Prostate gland (tissue), 2 donors: ENCODE data around the gene NTSR2. TPM values are rescaled to one million over a fixed set of nuclear protein-coding genes. Genes with fewer than 3 reads are reported as not detected.

Experiments used
- DNase-seq: peaks from one replicate; pipeline ENCODE4 v3.0.0-alpha.2; 2019; ENCODE audit warnings: low spot score
- H3K27ac ChIP-seq, 2 donors: fragments of 200-600 bp; sonication (generic); 2 replicates each; pipeline ENCODE4 v1.5.1; 2017 to 2019
- H3K27me3 ChIP-seq: fragments of 200-600 bp; sonication (generic); replicated peaks from 2 replicates; pipeline ENCODE4 v1.5.1; 2019; ENCODE audit not compliant: insufficient read depth
- H3K36me3 ChIP-seq, 2 donors: fragments of 200-600 bp; sonication (generic); 1 replicate in 1 of 2; 2 replicates in 1 of 2; pipeline versions ENCODE4 v1.5.1 to v1.8.1; 2017 to 2019
- H3K4me1 ChIP-seq: fragments of 200-600 bp; sonication (generic); replicated peaks from 2 replicates; pipeline ENCODE4 v1.5.1; 2019
- H3K4me3 ChIP-seq, 2 donors: fragments of 200-600 bp; sonication (generic); 2 replicates each; pipeline ENCODE4 v1.5.1; 2017 to 2019
- H3K9me3 ChIP-seq: fragments of 200-600 bp; sonication (generic); 2 replicates; pipeline ENCODE4 v1.5.1; 2017
- CTCF ChIP-seq, 4 experiments: fragments of 200-600 bp in 2 of 4; fragments of 450-650 bp in 2 of 4; sonication (generic) in 2 of 4; IDR thresholded peaks; 1 replicate in 3 of 4; 2 replicates in 1 of 4; pipeline ENCODE4 v1.5.1; 2016 to 2019; ENCODE audit warnings: antibody characterized with exemption in 4 of 4, mild to moderate bottlenecking in 2 of 4, moderate library complexity in 2 of 4
- POLR2A ChIP-seq: fragments of 450-650 bp; IDR thresholded peaks from one replicate; pipeline ENCODE4 v1.6.1; 2016; ENCODE audit warnings: antibody characterized with exemption, mild to moderate bottlenecking
- POLR2AphosphoS5 ChIP-seq: sonication (generic); formaldehyde crosslinking; IDR thresholded peaks from one replicate; pipeline ENCODE4 v1.6.1; 2017; ENCODE audit warnings: antibody characterized with exemption
- WGBS: methylation state at CpG from one replicate; pipeline ENCODE4 v1.1.5; 2018; 5-methylcytosine and 5-hydroxymethylcytosine counted together
- intact Hi-C: fragments of 100-400 bp; cut with DNase I; formaldehyde crosslinking; loops from one replicate; pipeline ENCODE4 v1.14.2; 2022
- total RNA-seq, 2 donors: library from RNA; depleted of rRNA; stranded (reverse); fragments of >200 nt; gene quantifications; one replicate each; pipeline ENCODE4 v1.1.0, GENCODE V29; 2016

NTSR2 gene
- total RNA-seq: under 1 TPM in 1 of 2 donors, not detected in 1; 0.34 TPM

GRCh38 chr2:11669454-11670291 is at the start of gene NTSR2:
Gene NTSR2, minus strand, starts transcription at chr2:11670195. Its CDS starts 66 bp downstream, at chr2:11670129.
- Histone ChIP-seq H3K4me3 (no peak within 1 kb of the TSS), H3K27me3 (no peaks in the 10 kb centered on the region), H3K36me3 (no peaks in the 10 kb centered on the region), H3K27ac (no peak within 1 kb of the TSS), H3K4me1 (no peaks in the 10 kb centered on the region), H3K9me3 (no peaks in the 10 kb centered on the region)
- DNase-seq: peak; percentile 28
- TF ChIP-seq POLR2AphosphoS5 (no peak), CTCF (IDR thresholded peaks at IDR 0.05) (peak in 1 of 4 experiments; percentile 10)
- intact Hi-C loops: no loop called here
- WGBS: 32% methylated on average over 55 of the region's 93 CpGs

- Histone ChIP-seq H3K4me1 (no peaks in the 10 kb centered on the region), H3K27ac (no peak overlapping the region), H3K27me3 (no peaks in the 10 kb centered on the region), H3K4me3 (no peak overlapping the region), H3K36me3 (no peaks in the 10 kb centered on the region), H3K9me3 (no peaks in the 10 kb centered on the region)
- DNase-seq: no peak
- 48% methylated on average over 6 of the region's 6 CpGs for WGBS
- TF ChIP-seq CTCF (IDR thresholded peaks at IDR 0.05) (no peak), POLR2AphosphoS5 (no peak), POLR2A (no peak)
- intact Hi-C loops: no loop called here
These were observed 49.4 kb upstream of the NTSR2 start for GRCh38 chr2:11719230-11719977.

- Histone ChIP-seq H3K4me1 (no peaks in the 10 kb centered on the region), H3K9me3 (no peaks in the 10 kb centered on the region), H3K27ac (no peak overlapping the region), H3K36me3 (no peaks in the 10 kb centered on the region), H3K4me3 (no peak overlapping the region), H3K27me3 (no peaks in the 10 kb centered on the region)
- intact Hi-C loops: no loop called here
- 69% methylated on average over 5 of the region's 5 CpGs for WGBS
- DNase-seq: no peak
- TF ChIP-seq POLR2A (no peak), CTCF (IDR thresholded peaks at IDR 0.05) (no peak), POLR2AphosphoS5 (no peak)
These were observed 48.6 kb upstream of the NTSR2 start for GRCh38 chr2:11718606-11719005.

- H3K27me3 ChIP-seq: no peaks in the 10 kb centered on the region
- no peaks in the 10 kb centered on the region for H3K36me3 ChIP-seq
- H3K27ac ChIP-seq: no peak overlapping the region
- intact Hi-C loops: no loop called here
- no peak overlapping the region for H3K4me3 ChIP-seq
- H3K4me1 ChIP-seq: no peaks in the 10 kb centered on the region
- no peak for DNase-seq
- no peaks in the 10 kb centered on the region for H3K9me3 ChIP-seq
- WGBS: 85% methylated on average over 1 of the region's 1 CpG
- no peak for TF ChIP-seq POLR2AphosphoS5
- no peak for TF ChIP-seq POLR2A
- TF ChIP-seq CTCF (IDR thresholded peaks at IDR 0.05): no peak
These were observed 47.6 kb upstream of the NTSR2 start for GRCh38 chr2:11717623-11718022.
